SH-SY5Y (cell line): ENCODE results near the gene CHRM2.

ENCODE experiments used
- GATA2 ChIP-seq: IDR thresholded peaks from 2 replicates; pipeline ENCODE4 v1.6.1; 2011; ENCODE audit warnings: mild to moderate bottlenecking, low read depth, low read length
- GATA3 ChIP-seq: IDR thresholded peaks from 2 replicates; pipeline ENCODE4 v1.6.1; 2011; ENCODE audit warnings: low read depth, mild to moderate bottlenecking, low read length, moderate library complexity

DNA sequence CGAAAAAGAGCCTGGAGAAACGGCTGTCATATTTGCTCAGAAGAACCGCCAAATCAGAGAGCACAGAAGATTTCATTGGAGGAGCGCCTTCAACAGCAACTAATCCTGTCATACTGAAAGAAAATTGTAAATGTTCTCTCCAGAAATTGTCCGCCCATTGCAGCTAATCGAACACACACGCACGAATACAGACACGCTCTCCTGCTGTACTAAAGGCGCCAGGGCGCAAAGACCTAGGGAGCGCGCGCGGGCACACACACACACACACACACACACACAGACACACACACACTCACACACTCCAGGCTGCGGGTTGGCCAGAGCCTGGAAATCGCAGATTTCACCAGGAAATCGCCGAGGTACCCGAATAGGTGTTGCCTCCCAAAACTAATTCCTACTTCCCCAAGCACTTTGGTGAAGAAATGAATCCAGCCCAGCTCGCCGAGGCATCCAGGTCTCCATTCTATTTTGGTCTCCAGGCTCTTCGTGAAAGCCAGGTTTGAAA lies at the start of gene CHRM2:
- TF ChIP-seq GATA2 (no peak), GATA3 (no peak)
